Esophagus (tissue), 2 donors: ENCODE results near the gene MIP. TPM values are rescaled to one million over a fixed set of nuclear protein-coding genes. Genes with fewer than 3 reads are reported as not detected.

ENCODE experiments used
- polyA plus RNA-seq, 2 donors: library from polyadenylated mRNA; stranded (reverse); fragments of 200-250 nt; gene quantifications; one replicate each; pipeline ENCODE4 v1.2.3, GENCODE V29; 2013
- donor health status: healthy with polysubstance abuse.
- donor health status: Bipolar disorder and iron deficiency.

MIP gene
- polyA plus RNA-seq, 2 donors: 0.04 TPM; not detected in 1

Other genes starting within 250 kb of the MIP start
- gene RNF41, start 232.7 kb downstream of the MIP start, polyA plus RNA-seq: 10 to 100 TPM in 1 of 2 donors, 1 to 10 TPM in 1; 7.9 to 17.5 TPM
- gene NABP2, start 230.3 kb downstream of the MIP start, polyA plus RNA-seq: 10 to 100 TPM; 10.2 to 19.1 TPM
- under 1 TPM; 0.09 to 0.29 TPM for gene SLC39A5, start 224.6 kb downstream of the MIP start, polyA plus RNA-seq
- 1 to 10 TPM; 4.9 to 9.3 TPM for gene ANKRD52, start 196.3 kb downstream of the MIP start, polyA plus RNA-seq
- 1 to 10 TPM; 5.5 to 7.0 TPM for gene COQ10A, start 187.7 kb downstream of the MIP start, polyA plus RNA-seq
- 10 to 100 TPM; 53.7 to 98.0 TPM for gene CS, start 154.3 kb downstream of the MIP start, polyA plus RNA-seq
- 10 to 100 TPM; 62.1 to 75.3 TPM for gene CNPY2, start 138.7 kb downstream of the MIP start, polyA plus RNA-seq
- gene PAN2, start 120.7 kb downstream of the MIP start, polyA plus RNA-seq: 10 to 100 TPM; 18.1 to 44.7 TPM
- 10 to 100 TPM in 1 of 2 donors, 1 to 10 TPM in 1; 2.9 to 32.1 TPM for gene IL23A, start 115.8 kb downstream of the MIP start, polyA plus RNA-seq
- gene STAT2, start 94.5 kb downstream of the MIP start, polyA plus RNA-seq: 10 to 100 TPM; 23.9 to 35.1 TPM
- gene APOF, start 91.8 kb downstream of the MIP start, polyA plus RNA-seq: not detected
- 1 to 10 TPM; 9.2 TPM for gene TIMELESS, start 5.2 kb downstream of the MIP start, polyA plus RNA-seq
- gene SPRYD4, start 13.9 kb upstream of the MIP start, polyA plus RNA-seq: 1 to 10 TPM; 2.2 to 2.9 TPM
- 1 to 10 TPM; 3.6 to 4.2 TPM for gene GLS2, start 33.5 kb upstream of the MIP start, polyA plus RNA-seq
- 1 to 10 TPM; 3.4 to 6.7 TPM for gene RBMS2, start 67.2 kb upstream of the MIP start, polyA plus RNA-seq
- gene BAZ2A, start 175.7 kb upstream of the MIP start, polyA plus RNA-seq: 10 to 100 TPM; 16.4 to 47.5 TPM
- gene ATP5F1B, start 191.3 kb upstream of the MIP start, polyA plus RNA-seq: 100 to 1,000 TPM; 222 to 636 TPM
- gene PTGES3, start 233.6 kb upstream of the MIP start, polyA plus RNA-seq: 100 to 1,000 TPM in 1 of 2 donors, 10 to 100 TPM in 1; 65.7 to 123 TPM